H1 (cell line): ENCODE measurements around the gene TMEM260. TPM values are rescaled to one million over a fixed set of nuclear protein-coding genes. Genes with fewer than 3 reads are reported as not detected.

Source experiments
- CTCF ChIA-PET: fragments of 300-600 bp; sonication (Branson Sonifier 250); formaldehyde crosslinking; loops from one replicate; lab custom pipeline; 2021; ENCODE audit not compliant: partially characterized antibody; lab: Charles Lee
- POLR2A ChIA-PET: fragments of 300-600 bp; sonication (Branson Sonifier 250); formaldehyde crosslinking; loops from one replicate; lab custom pipeline; 2021; ENCODE audit warnings: inconsistent platforms; ENCODE audit not compliant: partially characterized antibody; lab: Charles Lee
- DNase-seq, 2 experiments: peaks; one replicate each; pipeline versions ENCODE4 v3.0.0 to v3.0.0-alpha.2; 2010 to 2022; ENCODE audit warnings: low spot score in 2 of 2, low read depth in 1 of 2, mixed read lengths in 1 of 2
- FAIRE-seq: peaks from 2 replicates; lab custom pipeline; 2011; peaks lifted over from hg19 to GRCh38; lab: Jason Lieb, UNC
- H2AFZ ChIP-seq: 2 replicates; pipeline ENCODE4 v1.8.1; 2012; ENCODE audit warnings: low read length, inconsistent platforms
- H2AK5ac ChIP-seq: 2 replicates; pipeline ENCODE4 v1.6.1; 2013; ENCODE audit warnings: low read depth, low read length
- H2BK120ac ChIP-seq: replicated peaks from 2 replicates; pipeline ENCODE3; 2013; ENCODE audit warnings: low read depth, low read length, inconsistent platforms
- H2BK12ac ChIP-seq: 2 replicates; pipeline ENCODE4 v1.6.1; 2013; ENCODE audit warnings: low read depth, low read length
- H2BK15ac ChIP-seq: 2 replicates; pipeline ENCODE4 v1.6.1; 2013; ENCODE audit warnings: low read length
- H2BK20ac ChIP-seq: 2 replicates; pipeline ENCODE4 v1.6.1; 2013; ENCODE audit warnings: low read length
- H2BK5ac ChIP-seq: 2 replicates; pipeline ENCODE4 v1.6.1; 2013; ENCODE audit warnings: low read depth, low read length
- H3K14ac ChIP-seq: 2 replicates; pipeline ENCODE4 v1.6.1; 2013; ENCODE audit warnings: inconsistent platforms; ENCODE audit not compliant: insufficient read length
- H3K18ac ChIP-seq: 2 replicates; pipeline ENCODE4 v1.6.1; 2013; ENCODE audit warnings: low read length; ENCODE audit errors: extremely low read depth
- H3K23ac ChIP-seq: 2 replicates; pipeline ENCODE4 v1.6.1; 2013; ENCODE audit warnings: inconsistent platforms; ENCODE audit not compliant: insufficient read length
- H3K23me2 ChIP-seq: 2 replicates; pipeline ENCODE4 v1.6.1; 2013; ENCODE audit warnings: low read depth, low read length
- H3K27ac ChIP-seq: 2 replicates; pipeline ENCODE4 v1.6.1; 2011; ENCODE audit warnings: low read depth, low read length, inconsistent platforms
- H3K27me3 ChIP-seq, 4 experiments: replicated peaks in 1 of 4; 1 replicate in 1 of 4; 2 replicates in 3 of 4; pipeline versions ENCODE4 v1.6.1 to v1.8.1; 2011 to 2013; ENCODE audit warnings: low read length in 3 of 4, mild to moderate bottlenecking in 3 of 4, inconsistent platforms in 2 of 4, mixed read lengths in 2 of 4, moderate library complexity in 1 of 4; ENCODE audit not compliant: control insufficient read depth in 3 of 4, insufficient read depth in 3 of 4; ENCODE audit errors: extremely low read depth in 1 of 4
- H3K36me3 ChIP-seq, 4 experiments: 2 replicates each; pipeline versions ENCODE4 v1.6.1 to v1.8.1; 2011 to 2013; ENCODE audit warnings: mild to moderate bottlenecking in 4 of 4, low read length in 3 of 4, moderate library complexity in 2 of 4, control low read depth in 1 of 4, inconsistent platforms in 1 of 4; ENCODE audit not compliant: insufficient read depth in 4 of 4, control insufficient read depth in 2 of 4
- H3K4ac ChIP-seq: replicated peaks from 2 replicates; pipeline ENCODE3; 2013; ENCODE audit warnings: low read length, low read depth, mixed read lengths, inconsistent platforms; ENCODE audit not compliant: insufficient read length
- H3K4me1 ChIP-seq, 4 experiments: replicated peaks in 1 of 4; 1 replicate in 1 of 4; 2 replicates in 3 of 4; pipeline versions ENCODE4 v1.6.1 to v1.8.1; 2011 to 2013; ENCODE audit warnings: low read length in 3 of 4, inconsistent platforms in 2 of 4, mixed read lengths in 1 of 4; ENCODE audit not compliant: insufficient read depth in 4 of 4, control insufficient read depth in 3 of 4
- H3K4me2 ChIP-seq, 2 experiments: 2 replicates each; pipeline versions ENCODE4 v1.6.1 to v1.8.1; 2011 to 2013; ENCODE audit warnings: low read depth in 2 of 2, low read length in 2 of 2, control low read depth in 1 of 2, inconsistent platforms in 1 of 2, mild to moderate bottlenecking in 1 of 2; ENCODE audit not compliant: insufficient read depth in 1 of 2
- H3K4me3 ChIP-seq, 4 experiments: fragments of 200-600, 300-600 bp in 1 of 4; sonication (generic), shearing (Covaris generic), sonication (Bioruptor Twin) in 1 of 4; 2 replicates each; pipeline versions ENCODE4 v1.5.1 to v1.8.1; 2011 to 2016; ENCODE audit warnings: low read length in 4 of 4, low read depth in 3 of 4, control low read depth in 2 of 4, inconsistent platforms in 2 of 4, mild to moderate bottlenecking in 2 of 4, mixed read lengths in 1 of 4, moderate library complexity in 1 of 4; ENCODE audit not compliant: insufficient read depth in 2 of 4; ENCODE audit errors: extremely low read depth in 1 of 4
- H3K56ac ChIP-seq: replicated peaks from 2 replicates; pipeline ENCODE3; 2013; ENCODE audit warnings: low read depth, mild to moderate bottlenecking, mixed read lengths, low read length, inconsistent platforms; ENCODE audit not compliant: insufficient read length
- H3K79me1 ChIP-seq: 2 replicates; pipeline ENCODE4 v1.6.1; 2013; ENCODE audit warnings: low read depth, low read length, control low read depth
- H3K79me2 ChIP-seq, 2 experiments: 2 replicates each; pipeline versions ENCODE4 v1.6.1 to v1.8.1; 2012 to 2013; ENCODE audit warnings: low read length in 2 of 2, mild to moderate bottlenecking in 2 of 2, inconsistent platforms in 1 of 2; ENCODE audit not compliant: insufficient read depth in 2 of 2, control insufficient read depth in 1 of 2
- H3K9ac ChIP-seq, 4 experiments: replicated peaks in 1 of 4; 1 replicate in 1 of 4; 2 replicates in 3 of 4; pipeline versions ENCODE4 v1.6.1 to v1.8.1; 2011 to 2013; ENCODE audit warnings: low read depth in 3 of 4, low read length in 3 of 4, control low read depth in 2 of 4, mild to moderate bottlenecking in 2 of 4, moderate library complexity in 2 of 4, inconsistent platforms in 1 of 4; ENCODE audit errors: extremely low read depth in 1 of 4
- H3K9me3 ChIP-seq, 2 experiments: 2 replicates each; pipeline versions ENCODE4 v1.6.1 to v1.8.1; 2012 to 2013; ENCODE audit warnings: mild to moderate bottlenecking in 2 of 2, moderate library complexity in 2 of 2, control low read depth in 1 of 2, inconsistent platforms in 1 of 2, low read depth in 1 of 2, low read length in 1 of 2, mixed read lengths in 1 of 2; ENCODE audit not compliant: insufficient read depth in 2 of 2
- H4K20me1 ChIP-seq, 2 experiments: replicated peaks in 1 of 2; 2 replicates each; pipeline versions ENCODE3 to v1.8.1; 2011 to 2013; ENCODE audit warnings: inconsistent platforms in 2 of 2, low read length in 2 of 2, mild to moderate bottlenecking in 1 of 2; ENCODE audit not compliant: insufficient read depth in 2 of 2, control insufficient read depth in 1 of 2
- H4K5ac ChIP-seq: 2 replicates; pipeline ENCODE4 v1.6.1; 2013; ENCODE audit warnings: low read length, low read depth, mixed read lengths, inconsistent platforms; ENCODE audit not compliant: insufficient read length
- H4K8ac ChIP-seq: 2 replicates; pipeline ENCODE4 v1.8.0; 2013; ENCODE audit warnings: mild to moderate bottlenecking, moderate library complexity, low read length, inconsistent platforms; ENCODE audit not compliant: insufficient read depth; ENCODE audit errors: extremely low read depth
- H4K91ac ChIP-seq: replicated peaks from 2 replicates; pipeline ENCODE3; 2013; ENCODE audit warnings: low read length, mixed read lengths, inconsistent platforms; ENCODE audit not compliant: insufficient read length
- BCL11A ChIP-seq, 2 experiments: IDR thresholded peaks; one replicate each; pipeline ENCODE4 v1.6.1; 2011; ENCODE audit warnings: low read depth in 2 of 2, low read length in 2 of 2, mild to moderate bottlenecking in 2 of 2
- CEBPB ChIP-seq: IDR thresholded peaks from 2 replicates; pipeline ENCODE4 v1.6.1; 2012; ENCODE audit warnings: low read depth, low read length
- HDAC6 ChIP-seq: IDR thresholded peaks from one replicate; pipeline ENCODE4 v1.7.1; 2012; ENCODE audit warnings: low read depth, mild to moderate bottlenecking, inconsistent platforms, low read length, moderate library complexity
- RXRA ChIP-seq: IDR thresholded peaks from 2 replicates; pipeline ENCODE4 v1.6.1; 2011; ENCODE audit warnings: low read depth, mild to moderate bottlenecking, low read length, moderate library complexity; ENCODE audit not compliant: insufficient read depth
- SAP30 ChIP-seq: fragments of 300-600 bp; sonication (generic); IDR thresholded peaks from 2 replicates; pipeline ENCODE4 v1.7.1; 2012; ENCODE audit warnings: low read length, moderate library complexity, mild to moderate bottlenecking, inconsistent platforms; ENCODE audit not compliant: insufficient read depth, insufficient replicate concordance
- SIRT6 ChIP-seq: IDR thresholded peaks from one replicate; pipeline ENCODE4 v1.7.1; 2012; ENCODE audit warnings: low read length, inconsistent platforms
- SUZ12 ChIP-seq: fragments of 200-600 bp; sonication (generic); IDR thresholded peaks from 2 replicates; pipeline ENCODE4 v1.6.1; 2012; ENCODE audit warnings: mild to moderate bottlenecking, inconsistent platforms, low read length, moderate library complexity, mixed read lengths
- WGBS, 2 experiments: shearing (Covaris generic) in 1 of 2; methylation state at CpG; one replicate each; pipeline versions ENCODE4 v1.1.6 to v1.1.7; 2013 to 2015; ENCODE audit warnings: low lambda C conversion rate in 2 of 2, mixed read lengths in 2 of 2, inconsistent platforms in 1 of 2, low coverage in 1 of 2, missing lambda C conversion rate in 1 of 2; ENCODE audit not compliant: insufficient replicate concordance in 2 of 2, insufficient coverage in 1 of 2, insufficient read length in 1 of 2; ENCODE audit errors: extremely low coverage in 1 of 2, missing lambda C conversion rate in 1 of 2; 5-methylcytosine and 5-hydroxymethylcytosine counted together
- polyA plus RNA-seq, 7 experiments: library from polyadenylated mRNA; depleted of rRNA in 3 of 7; stranded (reverse) in 5 of 7; unstranded in 2 of 7; fragments of >200 nt in 5 of 7; fragments of 200-250 nt in 2 of 7; gene quantifications; 1 replicate in 5 of 7; 2 replicates in 1 of 7; 4 replicates in 1 of 7; pipeline versions ENCODE4 v1.2.1 to v1.2.3, GENCODE V29; 2011 to 2013; ENCODE audit warnings: missing spikeins in 2 of 7, mixed read lengths in 2 of 7
- total RNA-seq: library from RNA; stranded (reverse); fragmentation: NEBNext Ultra II Directional; extraction: Animal tissue kit (Norgen Biotek cat#: 25700); gene quantifications from 2 replicates; pipeline ENCODE4 v1.2.1, GENCODE V29; 2021

Gene TMEM260
- total and polyA plus RNA-seq, 2 of the 8 experiments (the other 6 are each of a cell fraction or from before 2014, with no cell fraction given) = 14.4 to 15.2 TPM

GRCh38 chr14:56694609-56695008, 115.0 kb downstream of the TMEM260 start:
- Histone ChIP-seq H3K56ac (no peak overlapping the region), H2BK15ac (no peak overlapping the region), H4K91ac (no peak overlapping the region), H3K23ac (no peak overlapping the region), H3K36me3 (no peaks in the 10 kb centered on the region), H2BK5ac (no peak overlapping the region), H3K9ac (no peak overlapping the region), H3K23me2 (no peaks in the 10 kb centered on the region), H4K5ac (no peak overlapping the region), H3K4ac (no peak overlapping the region), H3K79me2 (no peaks in the 10 kb centered on the region), H3K4me3 (no peak overlapping the region), H2BK12ac (no peak overlapping the region), H2AFZ (no peak overlapping the region), H3K4me2 (no peak overlapping the region), H3K4me1 (peaks cover 2 to 13% (median 4%) of the 10 kb centered on the region in 4 experiments; a peak in 5 of 7 replicates), H2AK5ac (no peak overlapping the region), H4K8ac (no peak overlapping the region), H2BK20ac (no peak overlapping the region), H2BK120ac (no peak overlapping the region), H3K27me3 (no peaks in the 10 kb centered on the region), H3K27ac (no peak overlapping the region), H3K9me3 (no peaks in the 10 kb centered on the region)
- peak in 1 of 2 experiments; percentile 20 for DNase-seq
- ChIA-PET CTCF (interaction anchor here (1.1 to 1.6 kb wide), 3 partner anchors 19 to 41 kb away, joined by 3 read pairs; no protein-coding TSS in a partner anchor), POLR2A (no interaction called here)
- WGBS, 2 experiments = 70% methylated on average over 3 of the region's 3 CpGs; no CpG with 5 or more reads in 1 of the 2 experiments
- FAIRE-seq = no peak
- TF ChIP-seq SUZ12 = no peak
- no peak for TF ChIP-seq BCL11A (IDR thresholded peaks at IDR 0.05; ENCODE audit: low read depth in 2 of 2, low read length in 2 of 2)
- TF ChIP-seq CEBPB = no peak
- TF ChIP-seq SIRT6 = no peak
- TF ChIP-seq RXRA = no peak
- no peak for TF ChIP-seq HDAC6
- no peak for TF ChIP-seq SAP30
- TF ChIP-seq, all 59 proteins: peak for 0
- Histone ChIP-seq H3K18ac (no peak overlapping the region), H3K14ac (no peak overlapping the region), H3K79me1 (no peaks in the 10 kb centered on the region), H4K20me1 (no peaks in the 10 kb centered on the region)
